Glutamatergic neuron (in vitro differentiated cells): Measurements from ENCODE around the gene LDHAL6B. TPM values are rescaled to one million over a fixed set of nuclear protein-coding genes. Genes with fewer than 3 reads are reported as not detected.

Experiments used
- DNase-seq: peaks from one replicate; pipeline ENCODE4 v3.0.0; 2022
- H3K27ac Mint-ChIP-seq: one replicate; pipeline ENCODE4 v1.8.0; 2020; ENCODE audit warnings: mild to moderate bottlenecking, mixed read lengths, inconsistent platforms; ENCODE audit not compliant: unreplicated experiment
- H3K27me3 Mint-ChIP-seq: one replicate; pipeline ENCODE4 v1.8.0; 2020; ENCODE audit warnings: mild to moderate bottlenecking, moderate library complexity, mixed read lengths, inconsistent platforms; ENCODE audit not compliant: unreplicated experiment
- H3K36me3 Mint-ChIP-seq: one replicate; pipeline ENCODE4 v1.8.0; 2020; ENCODE audit warnings: mild to moderate bottlenecking, mixed read lengths, inconsistent platforms; ENCODE audit not compliant: unreplicated experiment
- H3K4me1 Mint-ChIP-seq: one replicate; pipeline ENCODE4 v1.8.0; 2020; ENCODE audit warnings: mild to moderate bottlenecking, low read depth, mixed read lengths, inconsistent platforms; ENCODE audit not compliant: unreplicated experiment
- H3K4me3 Mint-ChIP-seq: one replicate; pipeline ENCODE4 v1.8.0; 2020; ENCODE audit warnings: mild to moderate bottlenecking, mixed read lengths, inconsistent platforms; ENCODE audit not compliant: unreplicated experiment
- H3K9me3 Mint-ChIP-seq: one replicate; pipeline ENCODE4 v1.8.0; 2020; ENCODE audit warnings: mild to moderate bottlenecking, moderate library complexity, mixed read lengths, inconsistent platforms; ENCODE audit not compliant: unreplicated experiment
- CTCF ChIP-seq: fragments of 200-600 bp; sonication (generic); IDR thresholded peaks from one replicate; pipeline ENCODE4 v1.5.0; 2021; ENCODE audit not compliant: partially characterized antibody, unreplicated experiment
- total RNA-seq: library from RNA; stranded (reverse); fragmentation: NEBNext Ultra II Directional; extraction: Animal tissue kit (Norgen Biotek cat#: 25700); gene quantifications from one replicate; pipeline ENCODE4 v1.2.1, GENCODE V29; 2021; ENCODE audit not compliant: unreplicated experiment

Gene LDHAL6B
- total RNA-seq, 1 donor from 2014 or later: not detected

DNA sequence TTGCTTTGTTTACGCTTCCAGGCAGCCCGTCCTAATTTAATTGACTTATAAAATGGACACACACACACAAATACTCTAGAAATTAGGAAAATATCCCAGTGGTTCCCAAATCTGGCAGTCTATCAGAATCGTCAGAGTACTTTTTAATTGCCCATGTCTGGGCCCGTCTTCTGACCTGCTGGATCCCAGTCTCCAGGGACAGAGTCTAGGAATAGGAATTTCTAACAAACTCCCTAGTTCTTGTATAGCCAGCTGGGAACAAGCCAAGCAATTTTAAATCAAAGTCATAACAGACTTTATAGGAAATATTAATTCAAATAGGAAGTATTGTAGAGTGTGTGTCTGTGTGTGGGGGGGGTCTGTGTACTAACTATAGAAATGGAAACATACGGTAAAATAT lies 33.4 kb downstream of the LDHAL6B start:
- Mint-ChIP-seq H3K27ac (no peak overlapping the region), H3K4me3 (no peak overlapping the region), H3K9me3 (no peaks in the 10 kb centered on the region), H3K4me1 (peaks cover 5% of the 10 kb centered on the region), H3K36me3 (no peaks in the 10 kb centered on the region), H3K27me3 (peaks cover 1% of the 10 kb centered on the region)
- no peak for DNase-seq
- no peak for TF ChIP-seq CTCF

GRCh38 chr15:59242649-59243048 lies 36.0 kb downstream of the LDHAL6B start:
- peaks cover 5% of the 10 kb centered on the region for H3K4me1 Mint-ChIP-seq
- no peak for DNase-seq
- H3K36me3 Mint-ChIP-seq: no peaks in the 10 kb centered on the region
- H3K27ac Mint-ChIP-seq: no peak overlapping the region
- TF ChIP-seq CTCF: no peak
- H3K27me3 Mint-ChIP-seq: no peaks in the 10 kb centered on the region
- peaks cover 1% of the 10 kb centered on the region for H3K9me3 Mint-ChIP-seq
- no peak overlapping the region for H3K4me3 Mint-ChIP-seq

- no peak overlapping the region for H3K27ac Mint-ChIP-seq
- peaks cover 5% of the 10 kb centered on the region for H3K4me1 Mint-ChIP-seq
- H3K36me3 Mint-ChIP-seq: no peaks in the 10 kb centered on the region
- peaks cover 1% of the 10 kb centered on the region for H3K9me3 Mint-ChIP-seq
- no peak for TF ChIP-seq CTCF
- H3K27me3 Mint-ChIP-seq: no peaks in the 10 kb centered on the region
- H3K4me3 Mint-ChIP-seq: no peak overlapping the region
- DNase-seq: no peak
These were observed 37.0 kb downstream of the LDHAL6B start for GRCh38 chr15:59243622-59244021.

- H3K27me3 Mint-ChIP-seq: no peaks in the 10 kb centered on the region
- H3K27ac Mint-ChIP-seq: no peak overlapping the region
- H3K9me3 Mint-ChIP-seq: peaks cover 1% of the 10 kb centered on the region
- H3K36me3 Mint-ChIP-seq: no peaks in the 10 kb centered on the region
- no peak for DNase-seq
- peaks cover 5% of the 10 kb centered on the region for H3K4me1 Mint-ChIP-seq
- no peak overlapping the region for H3K4me3 Mint-ChIP-seq
- TF ChIP-seq CTCF: no peak
These were observed 37.7 kb downstream of the LDHAL6B start for GRCh38 chr15:59244337-59244736.

- H3K9me3 Mint-ChIP-seq: peaks cover 1% of the 10 kb centered on the region
- no peaks in the 10 kb centered on the region for H3K27me3 Mint-ChIP-seq
These were observed 38.9 kb downstream of the LDHAL6B start for GRCh38 chr15:59245559-59245958.

More at GRCh38 chr15:59245559-59245958, 38.9 kb downstream of the LDHAL6B start:
- Mint-ChIP-seq H3K4me1 (no peaks in the 10 kb centered on the region), H3K27ac (no peak overlapping the region), H3K4me3 (no peak overlapping the region), H3K36me3 (no peaks in the 10 kb centered on the region)
- TF ChIP-seq CTCF: no peak
- no peak for DNase-seq
